CD14-positive monocyte (primary cell): ENCODE data around the gene DPP10. TPM values are rescaled to one million over a fixed set of nuclear protein-coding genes. Genes with fewer than 3 reads are reported as not detected.

Source experiments
- DNase-seq, 3 donors: peaks; one replicate each; pipeline ENCODE4 v3.0.0-alpha.2; 2011 to 2022
- H2AFZ ChIP-seq: 2 replicates; pipeline ENCODE4 v1.6.0; 2012; ENCODE audit warnings: mild to moderate bottlenecking, low read depth, low read length, inconsistent platforms; ENCODE audit not compliant: insufficient read depth, poor library complexity, severe bottlenecking
- H3K27ac ChIP-seq, 2 donors: 1 replicate in 1 of 2; 2 replicates in 1 of 2; pipeline ENCODE4 v1.5.1; 2012 to 2013; ENCODE audit warnings: low read length in 2 of 2, control low read depth in 1 of 2, inconsistent platforms in 1 of 2, low read depth in 1 of 2, mild to moderate bottlenecking in 1 of 2
- H3K27me3 ChIP-seq, 2 donors: one replicate each; pipeline versions ENCODE4 v1.6.0 to v1.6.1; 2011 to 2013; ENCODE audit warnings: low read length in 2 of 2; ENCODE audit not compliant: control insufficient read depth in 2 of 2, insufficient read depth in 2 of 2
- H3K36me3 ChIP-seq, 2 donors: replicated peaks in 1 of 2; 1 replicate in 1 of 2; 2 replicates in 1 of 2; pipeline versions ENCODE4 v1.5.1 to v1.6.1; 2012 to 2013; ENCODE audit warnings: low read length in 2 of 2, control low read depth in 1 of 2, inconsistent platforms in 1 of 2, mild to moderate bottlenecking in 1 of 2; ENCODE audit not compliant: insufficient read depth in 2 of 2, control insufficient read depth in 1 of 2
- H3K4me1 ChIP-seq, 2 donors: 1 replicate in 1 of 2; 2 replicates in 1 of 2; pipeline versions ENCODE4 v1.5.1 to v1.6.1; 2012 to 2013; ENCODE audit warnings: low read length in 2 of 2, control low read depth in 1 of 2, inconsistent platforms in 1 of 2, mild to moderate bottlenecking in 1 of 2, moderate library complexity in 1 of 2; ENCODE audit not compliant: insufficient read depth in 2 of 2, control insufficient read depth in 1 of 2
- H3K4me2 ChIP-seq: replicated peaks from 2 replicates; pipeline ENCODE3; 2012; ENCODE audit warnings: low read length, moderate library complexity, mild to moderate bottlenecking; ENCODE audit not compliant: poor library complexity, severe bottlenecking; ENCODE audit errors: extremely low read depth
- H3K4me3 ChIP-seq, 3 experiments: fragments of 200-600 bp in 1 of 3; sonication (generic) in 1 of 3; replicated peaks in 1 of 3; 1 replicate in 2 of 3; 2 replicates in 1 of 3; pipeline ENCODE4 v1.5.1; 2011 to 2013; ENCODE audit warnings: low read length in 3 of 3, mild to moderate bottlenecking in 3 of 3, control low read depth in 2 of 3, low read depth in 2 of 3, inconsistent platforms in 1 of 3, moderate library complexity in 1 of 3
- H3K79me2 ChIP-seq: 2 replicates; pipeline ENCODE4 v1.6.0; 2012; ENCODE audit warnings: mild to moderate bottlenecking, control low read depth, inconsistent platforms, low read length, moderate library complexity; ENCODE audit not compliant: insufficient read depth
- H3K9ac ChIP-seq: 2 replicates; pipeline ENCODE4 v1.6.0; 2017; ENCODE audit warnings: low read length, mild to moderate bottlenecking; ENCODE audit not compliant: insufficient read depth, poor library complexity, severe bottlenecking
- H3K9me3 ChIP-seq, 2 donors: replicated peaks in 1 of 2; 1 replicate in 1 of 2; 2 replicates in 1 of 2; pipeline versions ENCODE4 v1.5.1 to v1.6.1; 2012 to 2013; ENCODE audit warnings: low read length in 2 of 2, control low read depth in 1 of 2; ENCODE audit not compliant: control insufficient read depth in 1 of 2, insufficient read depth in 1 of 2
- H4K20me1 ChIP-seq: 2 replicates; pipeline ENCODE4 v1.6.0; 2012; ENCODE audit warnings: mild to moderate bottlenecking, low read length, control low read depth, moderate library complexity; ENCODE audit not compliant: insufficient read depth
- H3K27ac Mint-ChIP-seq, 7 donors: one replicate each; pipeline ENCODE4 v1.8.0; 2020; ENCODE audit warnings: mild to moderate bottlenecking in 7 of 7, mixed read lengths in 7 of 7, moderate library complexity in 6 of 7, inconsistent platforms in 2 of 7
- H3K27me3 Mint-ChIP-seq, 3 donors: one replicate each; pipeline ENCODE4 v1.8.0; 2021 to 2022; ENCODE audit warnings: low read depth in 3 of 3, mild to moderate bottlenecking in 3 of 3, mixed read lengths in 3 of 3, moderate library complexity in 3 of 3, inconsistent platforms in 1 of 3
- H3K36me3 Mint-ChIP-seq, 2 donors: one replicate each; pipeline ENCODE4 v1.8.0; 2020; ENCODE audit warnings: mixed read lengths in 2 of 2, inconsistent platforms in 1 of 2, mild to moderate bottlenecking in 1 of 2
- H3K4me1 Mint-ChIP-seq: one replicate; pipeline ENCODE4 v1.8.0; 2020; ENCODE audit warnings: mild to moderate bottlenecking, mixed read lengths
- H3K4me3 Mint-ChIP-seq, 2 donors: one replicate each; pipeline ENCODE4 v1.8.0; 2020; ENCODE audit warnings: mild to moderate bottlenecking in 2 of 2, mixed read lengths in 2 of 2, moderate library complexity in 1 of 2
- H3K9me3 Mint-ChIP-seq, 7 donors: one replicate each; pipeline ENCODE4 v1.8.0; 2020 to 2022; ENCODE audit warnings: mixed read lengths in 7 of 7, mild to moderate bottlenecking in 6 of 7, moderate library complexity in 6 of 7, inconsistent platforms in 2 of 7
- WGBS: methylation state at CpG from one replicate; pipeline ENCODE4 v1.1.5; 2013; ENCODE audit warnings: missing lambda C conversion rate; ENCODE audit not compliant: insufficient coverage; 5-methylcytosine and 5-hydroxymethylcytosine counted together
- intact Hi-C, 2 donors: fragments of 100-400 bp; cut with micrococcal nuclease; formaldehyde crosslinking; loops; one replicate each; pipeline versions ENCODE4 v1.15.0 to v1.15.1; 2023
- polyA plus RNA-seq, 3 donors: library from polyadenylated mRNA; depleted of rRNA in 1 of 3; unstranded in 2 of 3; stranded (reverse) in 1 of 3; fragments of 300-500 nt in 2 of 3; fragments of >200 nt in 1 of 3; fragmentation: Illumina TruSeq in 2 of 3; gene quantifications; 1 replicate in 2 of 3; 2 replicates in 1 of 3; pipeline ENCODE4 v1.2.3, GENCODE V29; 2012 to 2021
- TF ChIP-seq, protein P1 (sequence below): fragments of 200-600 bp; IDR thresholded peaks from one replicate; pipeline ENCODE4 v1.8.0; 2022; ENCODE audit warnings: antibody characterized with exemption, mild to moderate bottlenecking

DPP10 gene
- polyA plus RNA-seq, 3 donors: not detected

- Histone ChIP-seq H2AFZ (no peak overlapping the region), H3K4me1 (no peaks in the 10 kb centered on the region), H3K9me3 (peaks cover 8 to 24% of the 10 kb centered on the region in 2 donors), H3K79me2 (no peaks in the 10 kb centered on the region), H3K4me3 (no peak overlapping the region), H4K20me1 (no peaks in the 10 kb centered on the region), H3K27ac (no peak overlapping the region), H3K27me3 (no peaks in the 10 kb centered on the region), H3K9ac (no peak overlapping the region), H3K36me3 (no peaks in the 10 kb centered on the region), H3K4me2 (no peak overlapping the region)
- Mint-ChIP-seq H3K9me3 (peaks cover 2 to 7% (median 5%) of the 10 kb centered on the region in 7 donors), H3K4me1 (no peaks in the 10 kb centered on the region), H3K36me3 (no peaks in the 10 kb centered on the region), H3K27ac (no peak overlapping the region), H3K27me3 (no peaks in the 10 kb centered on the region), H3K4me3 (no peak overlapping the region)
- TF ChIP-seq, protein P1, sequence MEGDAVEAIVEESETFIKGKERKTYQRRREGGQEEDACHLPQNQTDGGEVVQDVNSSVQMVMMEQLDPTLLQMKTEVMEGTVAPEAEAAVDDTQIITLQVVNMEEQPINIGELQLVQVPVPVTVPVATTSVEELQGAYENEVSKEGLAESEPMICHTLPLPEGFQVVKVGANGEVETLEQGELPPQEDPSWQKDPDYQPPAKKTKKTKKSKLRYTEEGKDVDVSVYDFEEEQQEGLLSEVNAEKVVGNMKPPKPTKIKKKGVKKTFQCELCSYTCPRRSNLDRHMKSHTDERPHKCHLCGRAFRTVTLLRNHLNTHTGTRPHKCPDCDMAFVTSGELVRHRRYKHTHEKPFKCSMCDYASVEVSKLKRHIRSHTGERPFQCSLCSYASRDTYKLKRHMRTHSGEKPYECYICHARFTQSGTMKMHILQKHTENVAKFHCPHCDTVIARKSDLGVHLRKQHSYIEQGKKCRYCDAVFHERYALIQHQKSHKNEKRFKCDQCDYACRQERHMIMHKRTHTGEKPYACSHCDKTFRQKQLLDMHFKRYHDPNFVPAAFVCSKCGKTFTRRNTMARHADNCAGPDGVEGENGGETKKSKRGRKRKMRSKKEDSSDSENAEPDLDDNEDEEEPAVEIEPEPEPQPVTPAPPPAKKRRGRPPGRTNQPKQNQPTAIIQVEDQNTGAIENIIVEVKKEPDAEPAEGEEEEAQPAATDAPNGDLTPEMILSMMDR: no peak
- intact Hi-C loops: no loop called here
- no CpG with 5 or more reads among the region's 4 CpGs for WGBS
- DNase-seq: no peak
Measured at GRCh38 chr2:115094441-115094840, 652.0 kb downstream of the DPP10 start.

GRCh38 chr2:115105966-115106365 is 663.5 kb downstream of the DPP10 start:
- no peaks in the 10 kb centered on the region for H3K27me3 Mint-ChIP-seq
- H3K9ac ChIP-seq: no peak overlapping the region
- H3K27me3 ChIP-seq: no peaks in the 10 kb centered on the region
- no peak for DNase-seq
- H3K36me3 ChIP-seq: no peaks in the 10 kb centered on the region
- intact Hi-C loops: no loop called here
- H3K4me1 ChIP-seq: no peaks in the 10 kb centered on the region
- H3K27ac ChIP-seq: no peak overlapping the region
- no peaks in the 10 kb centered on the region for H3K79me2 ChIP-seq
- no peak overlapping the region for H3K4me3 ChIP-seq
- H3K9me3 Mint-ChIP-seq: peaks cover 0 to 21% (median 9%) of the 10 kb centered on the region in 7 donors
- H3K4me1 Mint-ChIP-seq: no peaks in the 10 kb centered on the region
- H4K20me1 ChIP-seq: no peaks in the 10 kb centered on the region
- no peak overlapping the region for H3K27ac Mint-ChIP-seq
- H3K4me3 Mint-ChIP-seq: no peak overlapping the region
- TF ChIP-seq, protein P1: no peak
- no peak overlapping the region for H2AFZ ChIP-seq
- peaks cover 0 to 9% of the 10 kb centered on the region in 2 donors for H3K9me3 ChIP-seq
- no peaks in the 10 kb centered on the region for H3K36me3 Mint-ChIP-seq
- H3K4me2 ChIP-seq: no peak overlapping the region
